GM04504 (cell line): ENCODE data around the gene TULP1.
A peak's percentile ranks its signal among the peaks of the same experiment; 100 is the strongest.

Experiments
- DNase-seq: peaks from one replicate; pipeline ENCODE4 v3.0.0-alpha.2; 2012; ENCODE audit warnings: low read depth

Gene TULP1

GRCh38 chr6:35465646-35466045 is 47.0 kb downstream of the TULP1 start:
- DNase-seq, result no peak

GRCh38 chr6:35463292-35463691 is 49.4 kb downstream of the TULP1 start:
- no peak for DNase-seq

- DNase-seq, result no peak
Observed at GRCh38 chr6:35461270-35461669, 51.4 kb downstream of the TULP1 start.

GRCh38 chr6:35457907-35458306 is 54.8 kb downstream of the TULP1 start:
- DNase-seq, result no peak

- no peak for DNase-seq
Observed at GRCh38 chr6:35454391-35455110, 58.1 kb downstream of the TULP1 start.

- no peak for DNase-seq
Observed at GRCh38 chr6:35453236-35453635, 59.5 kb downstream of the TULP1 start.

GRCh38 chr6:35452183-35453090 is 60.3 kb downstream of the TULP1 start, which contains the start of gene FANCE:
Gene FANCE, plus strand, starts transcription at chr6:35452338. Its CDS starts 208 bp downstream, at chr6:35452546.
- peak; percentile 76 for DNase-seq

GRCh38 chr6:35451354-35452182 is 61.1 kb downstream of the TULP1 start:
- no peak for DNase-seq

GRCh38 chr6:35449287-35449881 is 63.3 kb downstream of the TULP1 start:
- no peak for DNase-seq

GRCh38 chr6:35448191-35448590 is 64.5 kb downstream of the TULP1 start:
- DNase-seq, result no peak
